H9 (cell line): ENCODE results near the gene ISX. TPM values are rescaled to one million over a fixed set of nuclear protein-coding genes. Genes with fewer than 3 reads are reported as not detected.
"Not testable (repeated sequence)": the region's sequence is repeated elsewhere in the genome, so short reads cannot be mapped to it uniquely, and the experiment has no call there.

Experiments used
- DNase-seq: peaks from one replicate; pipeline ENCODE4 v3.0.0-alpha.2; 2017
- H2AFZ ChIP-seq: one replicate; pipeline ENCODE4 v1.6.1; 2013; ENCODE audit warnings: mild to moderate bottlenecking, low read length, control low read depth, moderate library complexity
- H2AK5ac ChIP-seq: 2 replicates; pipeline ENCODE4 v1.6.1; 2013; ENCODE audit warnings: low read length, control low read depth, mixed read lengths; ENCODE audit not compliant: insufficient read length
- H2BK120ac ChIP-seq: one replicate; pipeline ENCODE4 v1.6.1; 2013; ENCODE audit warnings: low read depth, mild to moderate bottlenecking, low read length, control low read depth, inconsistent platforms; ENCODE audit not compliant: poor library complexity, severe bottlenecking
- H2BK12ac ChIP-seq: 2 replicates; pipeline ENCODE4 v1.6.1; 2013; ENCODE audit warnings: low read length, control low read depth, mixed read lengths, low read depth; ENCODE audit not compliant: insufficient read length
- H2BK15ac ChIP-seq: 2 replicates; pipeline ENCODE4 v1.6.1; 2013; ENCODE audit warnings: low read depth, low read length, control low read depth
- H2BK20ac ChIP-seq: one replicate; pipeline ENCODE4 v1.6.1; 2013; ENCODE audit warnings: low read depth, mild to moderate bottlenecking, low read length, control low read depth, inconsistent platforms; ENCODE audit not compliant: poor library complexity, severe bottlenecking
- H2BK5ac ChIP-seq: 2 replicates; pipeline ENCODE4 v1.6.1; 2013; ENCODE audit warnings: low read length, control low read depth, mixed read lengths; ENCODE audit not compliant: insufficient read length
- H3K14ac ChIP-seq: 2 replicates; pipeline ENCODE4 v1.6.1; 2013; ENCODE audit warnings: low read length, control low read depth; ENCODE audit not compliant: insufficient read depth
- H3K18ac ChIP-seq: 2 replicates; pipeline ENCODE4 v1.6.1; 2013; ENCODE audit warnings: low read depth, mild to moderate bottlenecking, mixed read lengths, low read length, control low read depth; ENCODE audit not compliant: insufficient read length
- H3K23ac ChIP-seq: 2 replicates; pipeline ENCODE4 v1.6.1; 2013; ENCODE audit warnings: low read length, control low read depth, mixed read lengths, low read depth; ENCODE audit not compliant: insufficient read length
- H3K23me2 ChIP-seq: 2 replicates; pipeline ENCODE4 v1.6.1; 2013; ENCODE audit warnings: low read depth, mild to moderate bottlenecking, mixed read lengths, low read length, control low read depth; ENCODE audit not compliant: insufficient read length, poor library complexity, severe bottlenecking
- H3K27ac ChIP-seq: 2 replicates; pipeline ENCODE4 v1.5.1; 2013; ENCODE audit warnings: low read length, control low read depth, mixed read lengths, low read depth; ENCODE audit not compliant: insufficient read length
- H3K27me3 ChIP-seq: 2 replicates; pipeline ENCODE4 v1.6.1; 2013; ENCODE audit warnings: low read length, control low read depth, inconsistent platforms; ENCODE audit not compliant: insufficient read depth
- H3K4ac ChIP-seq: 2 replicates; pipeline ENCODE4 v1.6.1; 2013; ENCODE audit warnings: low read depth, mild to moderate bottlenecking, control low read depth, inconsistent platforms, low read length, moderate library complexity
- H3K4me1 ChIP-seq: 2 replicates; pipeline ENCODE4 v1.6.1; 2013; ENCODE audit warnings: low read length, control low read depth, inconsistent platforms; ENCODE audit not compliant: insufficient read depth
- H3K4me2 ChIP-seq: 2 replicates; pipeline ENCODE4 v1.6.1; 2013; ENCODE audit warnings: low read length, control low read depth, mixed read lengths; ENCODE audit not compliant: insufficient read length, insufficient read depth
- H3K56ac ChIP-seq: 2 replicates; pipeline ENCODE4 v1.6.1; 2013; ENCODE audit warnings: low read depth, mild to moderate bottlenecking, mixed read lengths, low read length, control low read depth; ENCODE audit not compliant: insufficient read length
- H3K79me1 ChIP-seq: 2 replicates; pipeline ENCODE4 v1.6.1; 2013; ENCODE audit warnings: low read depth, mild to moderate bottlenecking, moderate library complexity, low read length, control low read depth, inconsistent platforms; ENCODE audit not compliant: insufficient read depth, poor library complexity, severe bottlenecking
- H3K79me2 ChIP-seq: 2 replicates; pipeline ENCODE4 v1.6.1; 2013; ENCODE audit warnings: low read length, control low read depth, inconsistent platforms; ENCODE audit not compliant: insufficient read depth
- H3K9ac ChIP-seq: 2 replicates; pipeline ENCODE4 v1.6.1; 2013; ENCODE audit warnings: low read length, control low read depth, mixed read lengths; ENCODE audit not compliant: insufficient read length; ENCODE audit errors: extremely low read depth
- H3K9me3 ChIP-seq: one replicate; pipeline ENCODE4 v1.6.1; 2013; ENCODE audit warnings: low read depth, low read length, inconsistent platforms; ENCODE audit not compliant: control insufficient read depth
- H3T11ph ChIP-seq: one replicate; pipeline ENCODE4 v1.6.1; 2013; ENCODE audit warnings: mild to moderate bottlenecking, low read length, control low read depth, inconsistent platforms
- H4K20me1 ChIP-seq: one replicate; pipeline ENCODE4 v1.6.1; 2013; ENCODE audit not compliant: control insufficient read depth, insufficient read length, insufficient read depth
- H4K5ac ChIP-seq: 2 replicates; pipeline ENCODE4 v1.6.1; 2013; ENCODE audit warnings: low read depth, mild to moderate bottlenecking, mixed read lengths, low read length, control low read depth; ENCODE audit not compliant: insufficient read length
- H4K8ac ChIP-seq: replicated peaks from 2 replicates; pipeline ENCODE4 v1.6.1; 2013; ENCODE audit warnings: low read length, control low read depth, mixed read lengths, low read depth; ENCODE audit not compliant: insufficient read length
- H4K91ac ChIP-seq: 2 replicates; pipeline ENCODE4 v1.6.1; 2013; ENCODE audit warnings: low read depth, mild to moderate bottlenecking, moderate library complexity, mixed read lengths, low read length, control low read depth; ENCODE audit not compliant: insufficient read length
- H3K27ac Mint-ChIP-seq, 3 experiments: 2 replicates in 2 of 3; 3 replicates in 1 of 3; pipeline ENCODE4 v1.8.0; 2020 to 2021; ENCODE audit warnings: mixed read lengths in 3 of 3, mild to moderate bottlenecking in 1 of 3, moderate library complexity in 1 of 3
- H3K27me3 Mint-ChIP-seq: 2 replicates; pipeline ENCODE4 v1.8.0; 2021; ENCODE audit warnings: low read depth, mild to moderate bottlenecking, moderate library complexity, mixed read lengths
- H3K36me3 Mint-ChIP-seq, 3 experiments: 2 replicates in 2 of 3; 3 replicates in 1 of 3; pipeline ENCODE4 v1.8.0; 2020 to 2021; ENCODE audit warnings: low read depth in 3 of 3, mixed read lengths in 3 of 3; ENCODE audit not compliant: insufficient read depth in 1 of 3
- H3K4me1 Mint-ChIP-seq, 2 experiments: 2 replicates each; pipeline ENCODE4 v1.8.0; 2020; ENCODE audit warnings: mixed read lengths in 2 of 2
- H3K4me3 Mint-ChIP-seq, 2 experiments: 2 replicates in 1 of 2; 3 replicates in 1 of 2; pipeline ENCODE4 v1.8.0; 2020 to 2021; ENCODE audit warnings: mild to moderate bottlenecking in 2 of 2, mixed read lengths in 2 of 2, moderate library complexity in 1 of 2
- H3K9me3 Mint-ChIP-seq, 2 experiments: 2 replicates in 1 of 2; 3 replicates in 1 of 2; pipeline ENCODE4 v1.8.0; 2020; ENCODE audit warnings: mild to moderate bottlenecking in 2 of 2, mixed read lengths in 2 of 2, moderate library complexity in 1 of 2
- WGBS: extraction: QIAGEN DNeasy Blood & Tissue Kit; methylation state at CpG from one replicate; pipeline ENCODE4 v1.1.7; 2013; ENCODE audit warnings: missing lambda C conversion rate, low lambda C conversion rate, mixed read lengths; ENCODE audit not compliant: insufficient read length; ENCODE audit errors: extremely low coverage; 5-methylcytosine and 5-hydroxymethylcytosine counted together
- total RNA-seq: library from RNA; stranded (reverse); gene quantifications from 2 replicates; pipeline ENCODE4 v1.2.1, GENCODE V29; 2021
- TF ChIP-seq, protein P1 (sequence below): fragments of 200-600 bp; sonication (generic); conservative IDR thresholded peaks from 3 replicates; pipeline ENCODE4 v1.8.0; 2021; ENCODE audit warnings: antibody characterized with exemption, mild to moderate bottlenecking

The ISX gene
- total RNA-seq, 1 experiment from 2014 or later = not detected

DNA sequence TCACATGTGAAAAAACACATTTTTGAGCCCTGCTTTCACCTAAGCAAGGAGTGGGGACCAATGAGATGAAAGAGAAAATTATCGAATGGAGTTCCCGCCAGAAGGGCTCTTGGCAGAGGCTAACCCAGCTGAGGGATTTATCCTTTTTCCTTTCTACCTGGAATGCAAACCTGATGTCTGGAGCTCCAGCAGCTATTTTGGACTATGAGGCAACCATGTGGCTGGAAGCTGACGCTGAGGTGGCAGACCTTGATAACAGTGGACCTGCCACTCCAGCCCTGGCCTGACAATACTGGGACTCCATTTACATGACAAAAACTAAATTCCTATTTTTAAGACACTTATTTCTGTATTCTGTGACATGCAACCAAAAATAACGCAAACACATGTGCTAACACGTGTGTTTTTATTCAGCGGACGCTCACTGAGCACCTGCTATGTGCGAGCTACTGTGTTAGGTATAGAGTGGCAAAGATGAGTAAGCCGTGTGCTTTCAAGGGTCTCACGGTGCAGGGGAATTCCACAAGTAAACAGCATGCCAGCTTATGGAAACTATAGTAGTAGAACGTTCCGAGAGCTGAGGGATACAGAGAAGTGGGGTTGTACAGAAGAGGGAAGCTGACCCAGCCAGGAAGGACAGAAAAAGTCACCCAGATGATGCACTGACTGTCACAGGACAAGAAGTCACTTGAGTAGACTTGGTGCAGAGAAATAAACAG lies 19.1 kb upstream of the ISX start:
- H3K79me2 ChIP-seq = no peaks in the 10 kb centered on the region
- H3K9me3 Mint-ChIP-seq = peaks cover 12 to 17% of the 10 kb centered on the region in 2 experiments
- no peak overlapping the region for H3K27ac ChIP-seq

DNA sequence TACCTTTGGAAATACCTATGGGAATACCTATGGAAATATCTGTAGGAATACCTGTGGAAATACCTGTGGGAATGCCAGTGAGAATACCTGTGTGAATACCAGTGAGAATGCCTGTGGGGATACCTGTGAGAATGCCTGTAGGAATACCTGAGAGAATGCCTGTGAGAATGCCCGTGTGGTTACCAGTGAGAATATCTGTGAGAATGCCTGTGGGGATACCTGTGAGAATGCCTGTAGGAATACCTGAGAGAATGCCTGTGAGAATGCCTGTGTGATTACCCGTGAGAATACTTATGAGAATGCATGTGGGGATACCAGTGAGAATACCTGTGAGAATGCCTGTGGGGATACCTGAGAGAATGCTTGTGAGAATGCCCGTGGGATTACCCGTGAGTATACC lies 15.9 kb upstream of the ISX start:
- not testable (repeated sequence) for H3K14ac ChIP-seq, H2AK5ac ChIP-seq, H4K5ac ChIP-seq, H4K8ac ChIP-seq, H2BK120ac ChIP-seq, H2BK12ac ChIP-seq, H3K23me2 ChIP-seq, H3K4ac ChIP-seq, H2AFZ ChIP-seq, DNase-seq, H3K9me3 ChIP-seq, H3K56ac ChIP-seq, H3K27ac ChIP-seq, H4K20me1 ChIP-seq, H2BK15ac ChIP-seq, H3K4me2 ChIP-seq, H3K4me1 ChIP-seq, H3K27me3 Mint-ChIP-seq, H3K18ac ChIP-seq, H2BK5ac ChIP-seq, H3K23ac ChIP-seq, H3T11ph ChIP-seq, H3K79me2 ChIP-seq, H3K79me1 ChIP-seq, H3K27me3 ChIP-seq, H3K4me3 Mint-ChIP-seq, H4K91ac ChIP-seq, H3K9ac ChIP-seq, H2BK20ac ChIP-seq
- peaks cover 0 to 16% (median 11%) of the 10 kb centered on the region in 3 experiments; a peak in 5 of 7 replicates for H3K36me3 Mint-ChIP-seq
- peaks cover 12 to 17% of the 10 kb centered on the region in 2 experiments for H3K9me3 Mint-ChIP-seq
- H3K27ac Mint-ChIP-seq = peak overlapping the region in 1 of 3 experiments; percentile 74; a peak in 3 of 7 replicates
- H3K4me1 Mint-ChIP-seq = peaks cover 15 to 19% of the 10 kb centered on the region in 2 experiments
- no CpG with 5 or more reads among the region's 4 CpGs for WGBS

More for the DNA sequence above, 19.1 kb upstream of the ISX start:
- Histone ChIP-seq H3K14ac (no peak overlapping the region), H3K27me3 (no peaks in the 10 kb centered on the region), H2BK120ac (no peak overlapping the region), H3K4me1 (peaks cover 7% of the 10 kb centered on the region; the same call in 1 of the 2 replicates), H3K23me2 (no peaks in the 10 kb centered on the region), H4K91ac (no peak overlapping the region), H2BK5ac (no peak overlapping the region), H2AK5ac (peak overlapping the region; percentile 79), H3K9me3 (no peaks in the 10 kb centered on the region), H2BK20ac (no peak overlapping the region), H3K18ac (no peak overlapping the region), H3T11ph (no peak overlapping the region), H4K20me1 (no peaks in the 10 kb centered on the region), H2BK15ac (peak overlapping the region; percentile 54; the same call in 1 of the 2 replicates), H2BK12ac (peak overlapping the region; percentile 76), H3K4ac (no peak overlapping the region), H3K56ac (no peak overlapping the region), H4K5ac (no peak overlapping the region), H3K9ac (no peak overlapping the region), H3K23ac (no peak overlapping the region), H3K79me1 (no peaks in the 10 kb centered on the region), H2AFZ (no peak overlapping the region), H3K4me2 (no peak overlapping the region), H4K8ac (peak overlapping the region; percentile 35)
- H3K27ac Mint-ChIP-seq = no peak overlapping the region; a peak in 1 of 7 replicates
- peaks cover 4% of the 10 kb centered on the region for H3K27me3 Mint-ChIP-seq
- DNase-seq = no peak
- no peak overlapping the region for H3K4me3 Mint-ChIP-seq
- TF ChIP-seq, protein P1, sequence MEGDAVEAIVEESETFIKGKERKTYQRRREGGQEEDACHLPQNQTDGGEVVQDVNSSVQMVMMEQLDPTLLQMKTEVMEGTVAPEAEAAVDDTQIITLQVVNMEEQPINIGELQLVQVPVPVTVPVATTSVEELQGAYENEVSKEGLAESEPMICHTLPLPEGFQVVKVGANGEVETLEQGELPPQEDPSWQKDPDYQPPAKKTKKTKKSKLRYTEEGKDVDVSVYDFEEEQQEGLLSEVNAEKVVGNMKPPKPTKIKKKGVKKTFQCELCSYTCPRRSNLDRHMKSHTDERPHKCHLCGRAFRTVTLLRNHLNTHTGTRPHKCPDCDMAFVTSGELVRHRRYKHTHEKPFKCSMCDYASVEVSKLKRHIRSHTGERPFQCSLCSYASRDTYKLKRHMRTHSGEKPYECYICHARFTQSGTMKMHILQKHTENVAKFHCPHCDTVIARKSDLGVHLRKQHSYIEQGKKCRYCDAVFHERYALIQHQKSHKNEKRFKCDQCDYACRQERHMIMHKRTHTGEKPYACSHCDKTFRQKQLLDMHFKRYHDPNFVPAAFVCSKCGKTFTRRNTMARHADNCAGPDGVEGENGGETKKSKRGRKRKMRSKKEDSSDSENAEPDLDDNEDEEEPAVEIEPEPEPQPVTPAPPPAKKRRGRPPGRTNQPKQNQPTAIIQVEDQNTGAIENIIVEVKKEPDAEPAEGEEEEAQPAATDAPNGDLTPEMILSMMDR = no peak
- peaks cover 19 to 21% of the 10 kb centered on the region in 2 experiments for H3K4me1 Mint-ChIP-seq
- no CpG with 5 or more reads among the region's 12 CpGs for WGBS
- peaks cover 0 to 16% (median 11%) of the 10 kb centered on the region in 3 experiments; a peak in 5 of 7 replicates for H3K36me3 Mint-ChIP-seq
